HepG2 (cell line): ENCODE data around the gene PDRG1. TPM values are rescaled to one million over a fixed set of nuclear protein-coding genes. Genes with fewer than 3 reads are reported as not detected.
A peak's percentile ranks its signal among the peaks of the same experiment; 100 is the strongest.

ENCODE experiments used
- BRCA1 ChIP-seq: sonication (generic); formaldehyde crosslinking; IDR thresholded peaks from 2 replicates; pipeline ENCODE4 v1.4.0; 2020; ENCODE audit warnings: missing genetic modification reagents
- CCDC6 ChIP-seq: sonication (generic); formaldehyde crosslinking; IDR thresholded peaks from 2 replicates; pipeline ENCODE4 v1.8.1; 2022; ENCODE audit warnings: mild to moderate bottlenecking, missing genetic modification reagents, moderate library complexity
- DMAP1 ChIP-seq: IDR thresholded peaks from 2 replicates; pipeline ENCODE4 v1.6.1; 2016
- FOSL1 ChIP-seq: sonication (generic); formaldehyde crosslinking; IDR thresholded peaks from 2 replicates; pipeline ENCODE4 v1.9.0; 2021; ENCODE audit warnings: missing genetic modification reagents, borderline replicate concordance
- HMG20B ChIP-seq: conservative IDR thresholded peaks from 2 replicates; pipeline ENCODE4 v1.6.1; 2016; ENCODE audit warnings: missing genetic modification reagents, missing compliant biosample characterization
- IKZF4 ChIP-seq: sonication (generic); formaldehyde crosslinking; IDR thresholded peaks from 2 replicates; pipeline ENCODE4 v1.5.1; 2020; ENCODE audit warnings: borderline replicate concordance, mild to moderate bottlenecking, low read depth, missing genetic modification reagents; ENCODE audit errors: not compliant biosample characterization
- MBNL3 ChIP-seq: fragments of 250-450 bp; sonication (Bioruptor Pico); conservative IDR thresholded peaks from 2 replicates; pipeline ENCODE4 v1.8.0; 2022; ENCODE audit warnings: mild to moderate bottlenecking, inconsistent platforms
- MTF1 ChIP-seq: sonication (generic); formaldehyde crosslinking; IDR thresholded peaks from 2 replicates; pipeline ENCODE4 v1.5.0; 2020; ENCODE audit warnings: missing genetic modification reagents
- NFYB ChIP-seq: sonication (generic); formaldehyde crosslinking; IDR thresholded peaks from 2 replicates; pipeline ENCODE4 v1.4.0; 2020; ENCODE audit warnings: missing genetic modification reagents
- PHF5A ChIP-seq: IDR thresholded peaks from one replicate; pipeline ENCODE4 v1.6.1; 2018; ENCODE audit warnings: low read depth, missing genetic modification reagents; ENCODE audit not compliant: unreplicated experiment
- RNF2 ChIP-seq: fragments of 450-650 bp; conservative IDR thresholded peaks from 2 replicates; pipeline ENCODE4 v1.6.1; 2016; ENCODE audit warnings: low read depth
- SP2 ChIP-seq: sonication (generic); formaldehyde crosslinking; IDR thresholded peaks from 2 replicates; pipeline ENCODE4 v1.5.1; 2020; ENCODE audit warnings: mild to moderate bottlenecking, missing genetic modification reagents
- TFE3 ChIP-seq: IDR thresholded peaks from 2 replicates; pipeline ENCODE4 v1.6.1; 2016
- THYN1 ChIP-seq: sonication (generic); formaldehyde crosslinking; IDR thresholded peaks from 2 replicates; pipeline ENCODE4 v1.8.1; 2023; ENCODE audit warnings: low read depth, mild to moderate bottlenecking, moderate library complexity, missing genetic modification reagents, borderline replicate concordance
- YY1 ChIP-seq: IDR thresholded peaks from 2 replicates; pipeline ENCODE4 v1.6.1; 2011; ENCODE audit warnings: low read length, low read depth, moderate library complexity, mild to moderate bottlenecking; ENCODE audit not compliant: insufficient read depth, insufficient replicate concordance
- ZBTB7A ChIP-seq: sonication (generic); formaldehyde crosslinking; IDR thresholded peaks from 2 replicates; pipeline ENCODE4 v1.8.0; 2022; ENCODE audit warnings: mild to moderate bottlenecking, missing genetic modification reagents
- ZNF280D ChIP-seq: sonication (generic); formaldehyde crosslinking; IDR thresholded peaks from 2 replicates; pipeline ENCODE4 v1.5.1; 2020; ENCODE audit warnings: mild to moderate bottlenecking, missing genetic modification reagents
- ZNF329 ChIP-seq: sonication (generic); formaldehyde crosslinking; IDR thresholded peaks from 2 replicates; pipeline ENCODE4 v1.9.0; 2021; ENCODE audit warnings: low read depth, mild to moderate bottlenecking, missing genetic modification reagents
- ZNF484 ChIP-seq: sonication (generic); formaldehyde crosslinking; IDR thresholded peaks from 2 replicates; pipeline ENCODE4 v1.5.1; 2020; ENCODE audit warnings: mild to moderate bottlenecking, low read depth, missing genetic modification reagents, borderline replicate concordance
- ZNF614 ChIP-seq: IDR thresholded peaks from 2 replicates; pipeline ENCODE4 v1.6.1; 2018; ENCODE audit warnings: missing biosample characterization, missing genetic modification reagents, inconsistent platforms, borderline replicate concordance
- ZNF761 ChIP-seq: sonication (generic); formaldehyde crosslinking; conservative IDR thresholded peaks from 2 replicates; pipeline ENCODE4 v1.4.0; 2020; ENCODE audit warnings: mild to moderate bottlenecking, missing genetic modification reagents
- ZNF784 ChIP-seq: sonication (generic); formaldehyde crosslinking; IDR thresholded peaks from 2 replicates; pipeline ENCODE4 v1.5.1; 2020; ENCODE audit warnings: missing genetic modification reagents, mild to moderate bottlenecking, borderline replicate concordance
- ZNF878 ChIP-seq: sonication (generic); formaldehyde crosslinking; IDR thresholded peaks from 2 replicates; pipeline ENCODE4 v1.8.1; 2023; ENCODE audit warnings: mild to moderate bottlenecking, missing genetic modification reagents, moderate library complexity
- ZNF879 ChIP-seq: sonication (generic); formaldehyde crosslinking; IDR thresholded peaks from 2 replicates; pipeline ENCODE4 v1.8.1; 2023; ENCODE audit warnings: missing genetic modification reagents
- polyA plus RNA-seq, 8 experiments: library from polyadenylated mRNA; depleted of rRNA in 3 of 8; stranded (reverse) in 7 of 8; unstranded in 1 of 8; fragments of >200 nt; fragmentation: Illumina TruSeq in 4 of 8; extraction: Trizol in 4 of 8; gene quantifications; 2 replicates each; pipeline versions ENCODE4 v1.2.1 to v1.2.3, GENCODE V29; 2011 to 2016; ENCODE audit warnings: low read depth in 4 of 8, missing spikeins in 1 of 8, mixed read lengths in 1 of 8; ENCODE audit not compliant: insufficient read depth in 1 of 8
- total RNA-seq, 5 experiments: library from RNA; depleted of rRNA; stranded (reverse); fragments of >200 nt; fragmentation: Illumina TruSeq; extraction: Trizol; gene quantifications; 2 replicates each; pipeline ENCODE4 v1.2.3, GENCODE V29; 2016; ENCODE audit warnings: low read depth in 1 of 5

PDRG1 gene
- total and polyA plus RNA-seq, 2 of the 13 experiments (the other 11 are each of a cell fraction or from before 2014, with no cell fraction given): 16.6 to 18.0 TPM

GRCh38 chr20:31951530-31952453, at the start of gene PDRG1 (continued):
- TF ChIP-seq YY1 (peak; percentile 75), TFE3 (CRISPR knock-in tag) (peak; percentile 75; the same call in 1 of the 2 replicates), ZNF484 (no peak; the same call in 1 of the 2 replicates), ZNF280D (CRISPR knock-in tag) (peak; percentile 89), FOSL1 (CRISPR knock-in tag) (peak; percentile 32; the same call in 1 of the 2 replicates), THYN1 (no peak), ZNF614 (CRISPR knock-in tag) (peak; percentile 94; the same call in 1 of the 2 replicates), MBNL3 (CRISPR knock-in tag) (no peak), ZBTB7A (CRISPR knock-in tag) (no peak), ZNF879 (CRISPR knock-in tag) (peak; percentile 75; the same call in 1 of the 2 replicates), BRCA1 (CRISPR knock-in tag) (peak; percentile 98), MTF1 (CRISPR knock-in tag) (peak; percentile 93), DMAP1 (peak; percentile 82), SP2 (CRISPR knock-in tag) (peak; percentile 47; the same call in 1 of the 2 replicates), ZNF878 (no peak), ZNF329 (no peak), PHF5A (peak; percentile 41), ZNF784 (CRISPR knock-in tag) (peak; percentile 91; the same call in 1 of the 2 replicates), NFYB (CRISPR knock-in tag) (peak; percentile 40), CCDC6 (CRISPR knock-in tag) (peak; percentile 55), IKZF4 (peak; percentile 94), HMG20B (CRISPR knock-in tag) (no peak), RNF2 (peak; percentile 88), ZNF761 (CRISPR knock-in tag) (no peak)
